PFSK-1 (cell line): ENCODE results near the gene FCHO1.

ENCODE experiments used
- FOXP2 ChIP-seq: optimal IDR thresholded peaks from 2 replicates; pipeline ENCODE3; 2011; ENCODE audit warnings: borderline replicate concordance, control low read depth, inconsistent platforms; ENCODE audit not compliant: insufficient read depth; ENCODE audit errors: extremely low read length, extremely low read depth
- POLR2AphosphoS5 ChIP-seq: IDR thresholded peaks from 2 replicates; pipeline ENCODE4 v1.6.1; 2012; ENCODE audit warnings: low read depth, mild to moderate bottlenecking, control low read depth, low read length, moderate library complexity
- REST ChIP-seq, 2 experiments: IDR thresholded peaks; 2 replicates each; pipeline versions ENCODE4 v1.6.1 to v1.8.0; 2011 to 2012; ENCODE audit warnings: low read depth in 2 of 2, low read length in 2 of 2, control low read depth in 1 of 2, inconsistent platforms in 1 of 2, mild to moderate bottlenecking in 1 of 2, moderate library complexity in 1 of 2; ENCODE audit not compliant: insufficient read depth in 1 of 2
- SIN3A ChIP-seq: IDR thresholded peaks from 2 replicates; pipeline ENCODE4 v1.6.1; 2012; ENCODE audit warnings: mild to moderate bottlenecking, low read length, moderate library complexity, borderline replicate concordance; ENCODE audit not compliant: insufficient read depth
- TAF1 ChIP-seq: IDR thresholded peaks from 2 replicates; pipeline ENCODE4 v1.6.1; 2012; ENCODE audit warnings: low read length, control low read depth, borderline replicate concordance; ENCODE audit not compliant: insufficient read depth

Gene FCHO1

GRCh38 chr19:17817668-17818363, 66.5 kb downstream of the FCHO1 start:
- TF ChIP-seq REST (IDR thresholded peaks at IDR 0.05; ENCODE audit: insufficient read depth in 1 of 2, low read depth in 2 of 2, low read length in 2 of 2) (no peak), SIN3A (no peak), FOXP2 (no peak), POLR2AphosphoS5 (no peak), TAF1 (no peak)

- TF ChIP-seq FOXP2 (no peak), SIN3A (no peak), REST (IDR thresholded peaks at IDR 0.05; ENCODE audit: insufficient read depth in 1 of 2, low read depth in 2 of 2, low read length in 2 of 2) (no peak), POLR2AphosphoS5 (no peak), TAF1 (no peak)
Measured at GRCh38 chr19:17821190-17821589, 69.9 kb downstream of the FCHO1 start, which contains the start of gene INSL3. Gene INSL3, minus strand, starts transcription at chr19:17821519. Its CDS starts 13 bp downstream, at chr19:17821506.

GRCh38 chr19:17824339-17824738, 73.1 kb downstream of the FCHO1 start:
- TF ChIP-seq FOXP2: no peak
- no peak for TF ChIP-seq TAF1
- TF ChIP-seq SIN3A: no peak
- no peak for TF ChIP-seq POLR2AphosphoS5
- no peak for TF ChIP-seq REST (IDR thresholded peaks at IDR 0.05; ENCODE audit: insufficient read depth in 1 of 2, low read depth in 2 of 2, low read length in 2 of 2)

- TF ChIP-seq TAF1 (no peak), FOXP2 (no peak), SIN3A (no peak), POLR2AphosphoS5 (no peak)
Measured at GRCh38 chr19:17826508-17827056, 75.3 kb downstream of the FCHO1 start.

- TF ChIP-seq FOXP2 (no peak), SIN3A (no peak), POLR2AphosphoS5 (no peak), REST (IDR thresholded peaks at IDR 0.05; ENCODE audit: insufficient read depth in 1 of 2, low read depth in 2 of 2, low read length in 2 of 2) (no peak), TAF1 (no peak)
Measured at GRCh38 chr19:17829855-17830566, 78.7 kb downstream of the FCHO1 start.
